Progenitor cell of endocrine pancreas (in vitro differentiated cells): ENCODE measurements around the gene HK2. TPM values are rescaled to one million over a fixed set of nuclear protein-coding genes. Genes with fewer than 3 reads are reported as not detected.

Experiments
- DNase-seq: peaks from one replicate; pipeline ENCODE4 v3.0.0; 2021; ENCODE audit warnings: low spot score; ENCODE audit not compliant: unreplicated experiment
- H3K27ac Mint-ChIP-seq: 2 replicates; pipeline ENCODE4 v1.8.0; 2021; ENCODE audit warnings: mild to moderate bottlenecking, moderate library complexity, mixed read lengths
- H3K27me3 Mint-ChIP-seq: 2 replicates; pipeline ENCODE4 v1.8.0; 2021; ENCODE audit warnings: mixed read lengths
- H3K36me3 Mint-ChIP-seq: 2 replicates; pipeline ENCODE4 v1.8.0; 2022; ENCODE audit warnings: mixed read lengths; ENCODE audit not compliant: insufficient read depth
- H3K4me1 Mint-ChIP-seq: 2 replicates; pipeline ENCODE4 v1.8.0; 2021; ENCODE audit warnings: low read depth, mixed read lengths
- H3K4me3 Mint-ChIP-seq: 2 replicates; pipeline ENCODE4 v1.8.0; 2021; ENCODE audit warnings: low read depth, mild to moderate bottlenecking, moderate library complexity, mixed read lengths
- H3K9me3 Mint-ChIP-seq: 2 replicates; pipeline ENCODE4 v1.8.0; 2021; ENCODE audit warnings: low read depth, mixed read lengths
- total RNA-seq: library from RNA; stranded (reverse); gene quantifications from 2 replicates; pipeline ENCODE4 v1.2.1, GENCODE V29; 2021
- TF ChIP-seq, protein P1 (sequence below): fragments of 200-600 bp; sonication (generic); IDR thresholded peaks from one replicate; pipeline ENCODE4 v1.5.0; 2021; ENCODE audit warnings: antibody characterized with exemption, mild to moderate bottlenecking; ENCODE audit not compliant: unreplicated experiment

HK2 gene
- total RNA-seq, 1 donor from 2014 or later = 18.2 TPM

GRCh38 chr2:74856004-74856578 is 22.2 kb downstream of the HK2 start:
- H3K4me1 Mint-ChIP-seq = peaks cover 28% of the 10 kb centered on the region
- TF ChIP-seq, protein P1, sequence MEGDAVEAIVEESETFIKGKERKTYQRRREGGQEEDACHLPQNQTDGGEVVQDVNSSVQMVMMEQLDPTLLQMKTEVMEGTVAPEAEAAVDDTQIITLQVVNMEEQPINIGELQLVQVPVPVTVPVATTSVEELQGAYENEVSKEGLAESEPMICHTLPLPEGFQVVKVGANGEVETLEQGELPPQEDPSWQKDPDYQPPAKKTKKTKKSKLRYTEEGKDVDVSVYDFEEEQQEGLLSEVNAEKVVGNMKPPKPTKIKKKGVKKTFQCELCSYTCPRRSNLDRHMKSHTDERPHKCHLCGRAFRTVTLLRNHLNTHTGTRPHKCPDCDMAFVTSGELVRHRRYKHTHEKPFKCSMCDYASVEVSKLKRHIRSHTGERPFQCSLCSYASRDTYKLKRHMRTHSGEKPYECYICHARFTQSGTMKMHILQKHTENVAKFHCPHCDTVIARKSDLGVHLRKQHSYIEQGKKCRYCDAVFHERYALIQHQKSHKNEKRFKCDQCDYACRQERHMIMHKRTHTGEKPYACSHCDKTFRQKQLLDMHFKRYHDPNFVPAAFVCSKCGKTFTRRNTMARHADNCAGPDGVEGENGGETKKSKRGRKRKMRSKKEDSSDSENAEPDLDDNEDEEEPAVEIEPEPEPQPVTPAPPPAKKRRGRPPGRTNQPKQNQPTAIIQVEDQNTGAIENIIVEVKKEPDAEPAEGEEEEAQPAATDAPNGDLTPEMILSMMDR = no peak
- H3K27ac Mint-ChIP-seq = peak overlapping the region; percentile 78
- peak overlapping the region; percentile 9 for H3K4me3 Mint-ChIP-seq
- no peaks in the 10 kb centered on the region for H3K27me3 Mint-ChIP-seq
- no peak for DNase-seq
- no peaks in the 10 kb centered on the region for H3K9me3 Mint-ChIP-seq
- H3K36me3 Mint-ChIP-seq = peaks cover 11% of the 10 kb centered on the region

DNA sequence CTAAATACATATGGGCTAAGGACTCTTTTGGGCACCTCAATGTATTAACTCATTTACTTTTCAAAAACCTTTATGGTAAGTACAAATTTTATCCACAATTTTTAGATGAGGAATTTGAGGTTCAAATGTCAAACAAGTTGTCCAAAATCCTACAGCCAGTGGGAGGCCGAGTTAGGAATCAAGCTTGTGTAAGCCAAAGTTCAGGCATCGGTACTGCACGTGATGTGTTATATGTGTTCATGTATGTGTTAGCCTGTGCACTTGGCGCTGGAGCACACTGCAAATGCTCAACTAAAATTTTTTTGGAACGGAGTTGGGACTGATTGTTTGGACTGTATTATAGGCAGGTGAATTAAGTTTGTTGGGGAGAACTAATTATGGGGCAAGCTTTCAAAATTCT is 22.7 kb downstream of the HK2 start:
- TF ChIP-seq, protein P1 = no peak
- peaks cover 11% of the 10 kb centered on the region for H3K36me3 Mint-ChIP-seq
- H3K9me3 Mint-ChIP-seq = no peaks in the 10 kb centered on the region
- H3K4me1 Mint-ChIP-seq = peaks cover 24% of the 10 kb centered on the region
- DNase-seq = no peak
- no peaks in the 10 kb centered on the region for H3K27me3 Mint-ChIP-seq
- peak overlapping the region; percentile 9 for H3K4me3 Mint-ChIP-seq
- peak overlapping the region; percentile 78 for H3K27ac Mint-ChIP-seq

DNA sequence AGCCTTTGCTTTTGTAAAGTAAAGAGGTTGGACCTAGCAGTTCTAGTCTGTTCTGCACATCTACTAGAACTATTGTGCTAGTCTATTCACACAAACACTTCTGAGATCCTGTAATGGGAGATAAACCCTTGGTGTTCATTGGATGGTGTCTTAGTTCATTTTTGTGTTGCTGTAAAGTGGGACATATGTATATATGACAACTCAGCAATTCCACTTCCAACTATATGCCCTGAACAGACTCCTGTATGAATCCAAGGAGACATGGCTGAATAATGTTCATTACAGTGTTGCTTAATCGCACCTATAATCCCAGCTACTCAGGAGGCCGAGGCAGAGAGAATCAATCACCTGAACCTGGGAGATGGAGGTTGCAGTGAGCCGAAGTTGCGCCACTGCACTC is 23.3 kb downstream of the HK2 start:
- DNase-seq = no peak
- H3K4me3 Mint-ChIP-seq = no peak overlapping the region
- no peak overlapping the region for H3K27ac Mint-ChIP-seq
- H3K27me3 Mint-ChIP-seq = no peaks in the 10 kb centered on the region
- no peaks in the 10 kb centered on the region for H3K9me3 Mint-ChIP-seq
- TF ChIP-seq, protein P1 = no peak
- H3K36me3 Mint-ChIP-seq = peaks cover 11% of the 10 kb centered on the region
- H3K4me1 Mint-ChIP-seq = peaks cover 25% of the 10 kb centered on the region

GRCh38 chr2:74857725-74858124 is 23.8 kb downstream of the HK2 start:
- DNase-seq = no peak
- Mint-ChIP-seq H3K27me3 (no peaks in the 10 kb centered on the region), H3K4me3 (no peak overlapping the region), H3K27ac (no peak overlapping the region), H3K36me3 (peaks cover 11% of the 10 kb centered on the region), H3K4me1 (peaks cover 27% of the 10 kb centered on the region), H3K9me3 (no peaks in the 10 kb centered on the region)
- TF ChIP-seq, protein P1 = no peak

DNA sequence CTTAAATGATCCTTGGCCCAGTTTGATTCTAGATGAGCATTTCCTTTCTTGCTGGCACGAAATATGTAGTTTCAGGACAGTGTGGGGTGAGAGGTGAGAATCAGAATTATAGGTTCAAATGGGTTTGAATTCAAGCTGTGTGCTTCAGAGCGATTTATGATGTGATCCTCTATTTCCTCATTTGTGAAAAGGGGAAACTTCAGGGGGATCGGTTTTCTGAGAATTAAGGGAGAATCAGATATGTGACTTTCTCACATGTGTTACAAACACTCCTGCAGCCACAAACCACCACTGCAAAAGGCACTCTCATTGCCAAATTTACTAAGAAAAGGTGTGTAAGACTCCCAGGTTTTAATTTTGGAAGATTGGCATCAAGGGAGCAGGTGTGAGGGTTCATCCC is 24.4 kb downstream of the HK2 start:
- no peaks in the 10 kb centered on the region for H3K9me3 Mint-ChIP-seq
- H3K36me3 Mint-ChIP-seq = peaks cover 11% of the 10 kb centered on the region
- no peak for DNase-seq
- TF ChIP-seq, protein P1 = no peak
- H3K27me3 Mint-ChIP-seq = no peaks in the 10 kb centered on the region
- H3K4me3 Mint-ChIP-seq = no peak overlapping the region
- H3K4me1 Mint-ChIP-seq = peaks cover 27% of the 10 kb centered on the region
- H3K27ac Mint-ChIP-seq = no peak overlapping the region
